Astrocyte (in vitro differentiated cells and primary cell): ENCODE results near the gene EBI3. TPM values are rescaled to one million over a fixed set of nuclear protein-coding genes. Genes with fewer than 3 reads are reported as not detected.

Experiments
- DNase-seq: peaks from one replicate; pipeline ENCODE4 v3.0.0-alpha.2; 2010; ENCODE audit warnings: low read depth
- FAIRE-seq: peaks from 2 replicates; lab custom pipeline; 2011; peaks lifted over from hg19 to GRCh38; lab: Jason Lieb, UNC
- H2AFZ ChIP-seq: 2 replicates; pipeline ENCODE4 v1.6.0; 2012; ENCODE audit warnings: low read depth, low read length, inconsistent platforms
- H3K27ac ChIP-seq: 2 replicates; pipeline ENCODE4 v1.5.1; 2011; ENCODE audit warnings: low read depth, low read length, inconsistent platforms
- H3K27me3 ChIP-seq: 2 replicates; pipeline ENCODE4 v1.6.0; 2011; ENCODE audit warnings: low read length, inconsistent platforms; ENCODE audit not compliant: insufficient read depth
- H3K36me3 ChIP-seq: 2 replicates; pipeline ENCODE4 v1.5.1; 2011; ENCODE audit warnings: low read length, inconsistent platforms; ENCODE audit not compliant: insufficient read depth
- H3K4me1 ChIP-seq: 2 replicates; pipeline ENCODE4 v1.5.1; 2011; ENCODE audit warnings: low read length, inconsistent platforms; ENCODE audit not compliant: insufficient read depth
- H3K4me2 ChIP-seq: 2 replicates; pipeline ENCODE4 v1.6.0; 2012; ENCODE audit warnings: low read length, inconsistent platforms
- H3K4me3 ChIP-seq: 2 replicates; pipeline ENCODE4 v1.5.1; 2011; ENCODE audit warnings: low read depth, mild to moderate bottlenecking, low read length, inconsistent platforms; ENCODE audit not compliant: insufficient read depth
- H3K79me2 ChIP-seq: 2 replicates; pipeline ENCODE4 v1.6.0; 2012; ENCODE audit warnings: mild to moderate bottlenecking, low read length, inconsistent platforms; ENCODE audit not compliant: insufficient read depth
- H3K9ac ChIP-seq: 2 replicates; pipeline ENCODE4 v1.6.0; 2012; ENCODE audit warnings: mild to moderate bottlenecking, low read length, inconsistent platforms
- H3K9me3 ChIP-seq: 2 replicates; pipeline ENCODE4 v1.5.1; 2012; ENCODE audit warnings: low read depth, mild to moderate bottlenecking, low read length, inconsistent platforms; ENCODE audit not compliant: insufficient read depth
- H4K20me1 ChIP-seq: 2 replicates; pipeline ENCODE4 v1.6.0; 2012; ENCODE audit warnings: low read length, inconsistent platforms; ENCODE audit not compliant: insufficient read depth
- H3K27ac Mint-ChIP-seq: one replicate; pipeline ENCODE4 v1.8.0; 2021; ENCODE audit warnings: mild to moderate bottlenecking, mixed read lengths; ENCODE audit not compliant: unreplicated experiment
- H3K27me3 Mint-ChIP-seq: one replicate; pipeline ENCODE4 v1.8.0; 2021; ENCODE audit warnings: low read depth, mixed read lengths; ENCODE audit not compliant: unreplicated experiment
- H3K36me3 Mint-ChIP-seq: one replicate; pipeline ENCODE4 v1.8.0; 2021; ENCODE audit warnings: low read depth, mixed read lengths; ENCODE audit not compliant: unreplicated experiment
- H3K4me1 Mint-ChIP-seq: one replicate; pipeline ENCODE4 v1.8.0; 2021; ENCODE audit warnings: low read depth, mixed read lengths; ENCODE audit not compliant: unreplicated experiment
- H3K4me3 Mint-ChIP-seq: one replicate; pipeline ENCODE4 v1.8.0; 2021; ENCODE audit warnings: mild to moderate bottlenecking, moderate library complexity, mixed read lengths; ENCODE audit not compliant: unreplicated experiment
- H3K9me3 Mint-ChIP-seq: one replicate; pipeline ENCODE4 v1.8.0; 2021; ENCODE audit warnings: mild to moderate bottlenecking, mixed read lengths; ENCODE audit not compliant: unreplicated experiment
- CTCF ChIP-seq: IDR thresholded peaks from 2 replicates; pipeline ENCODE4 v1.5.1; 2011; ENCODE audit warnings: low read depth, mild to moderate bottlenecking, inconsistent platforms, low read length, moderate library complexity; ENCODE audit not compliant: insufficient read depth
- EZH2 ChIP-seq: IDR thresholded peaks from 2 replicates; pipeline ENCODE4 v1.6.1; 2012; ENCODE audit warnings: mild to moderate bottlenecking, low read length, inconsistent platforms; ENCODE audit not compliant: insufficient read depth
- total RNA-seq: library from RNA; stranded (reverse); gene quantifications from 2 replicates; pipeline ENCODE4 v1.2.1, GENCODE V29; 2021

EBI3 gene
- total RNA-seq, 1 donor from 2014 or later: 5.4 TPM

GRCh38 chr19:4196009-4196408, 33.3 kb upstream of the EBI3 start:
- DNase-seq: no peak
- Histone ChIP-seq H4K20me1 (peaks cover 5% of the 10 kb centered on the region), H3K4me3 (no peak overlapping the region), H3K4me2 (no peak overlapping the region), H3K27ac (no peak overlapping the region), H3K27me3 (peaks cover 28% of the 10 kb centered on the region), H3K79me2 (no peaks in the 10 kb centered on the region), H3K36me3 (no peaks in the 10 kb centered on the region), H3K9me3 (no peaks in the 10 kb centered on the region), H3K4me1 (no peaks in the 10 kb centered on the region), H2AFZ (no peak overlapping the region), H3K9ac (no peak overlapping the region)
- no peak overlapping the region for H3K4me3 Mint-ChIP-seq
- peaks cover 5% of the 10 kb centered on the region for H3K4me1 Mint-ChIP-seq
- no peak overlapping the region for H3K27ac Mint-ChIP-seq
- peaks cover 54% of the 10 kb centered on the region for H3K27me3 Mint-ChIP-seq
- peaks cover 8% of the 10 kb centered on the region for H3K9me3 Mint-ChIP-seq
- H3K36me3 Mint-ChIP-seq: peaks cover 5% of the 10 kb centered on the region
- no peak for TF ChIP-seq EZH2
- TF ChIP-seq CTCF: no peak
- FAIRE-seq: no peak

- Histone ChIP-seq H3K36me3 (no peaks in the 10 kb centered on the region), H3K27ac (no peak overlapping the region), H3K27me3 (peaks cover 31% of the 10 kb centered on the region), H2AFZ (no peak overlapping the region), H3K9ac (no peak overlapping the region), H3K9me3 (no peaks in the 10 kb centered on the region), H3K79me2 (no peaks in the 10 kb centered on the region), H3K4me1 (no peaks in the 10 kb centered on the region), H3K4me2 (no peak overlapping the region), H4K20me1 (peaks cover 5% of the 10 kb centered on the region), H3K4me3 (no peak overlapping the region)
- H3K27me3 Mint-ChIP-seq: peaks cover 60% of the 10 kb centered on the region
- peaks cover 5% of the 10 kb centered on the region for H3K36me3 Mint-ChIP-seq
- peaks cover 8% of the 10 kb centered on the region for H3K9me3 Mint-ChIP-seq
- no peak overlapping the region for H3K27ac Mint-ChIP-seq
- H3K4me3 Mint-ChIP-seq: no peak overlapping the region
- no peak for FAIRE-seq
- DNase-seq: no peak
- H3K4me1 Mint-ChIP-seq: peaks cover 5% of the 10 kb centered on the region
- TF ChIP-seq CTCF (no peak), EZH2 (no peak)
Observed at GRCh38 chr19:4196587-4197148, 32.7 kb upstream of the EBI3 start.

GRCh38 chr19:4197228-4197624, 32.1 kb upstream of the EBI3 start:
- peaks cover 5% of the 10 kb centered on the region for H3K4me1 Mint-ChIP-seq
- Histone ChIP-seq H3K79me2 (no peaks in the 10 kb centered on the region), H3K4me2 (no peak overlapping the region), H2AFZ (no peak overlapping the region), H3K27me3 (peaks cover 31% of the 10 kb centered on the region), H3K9ac (no peak overlapping the region), H3K4me1 (no peaks in the 10 kb centered on the region), H3K9me3 (no peaks in the 10 kb centered on the region), H3K4me3 (no peak overlapping the region), H3K36me3 (no peaks in the 10 kb centered on the region), H3K27ac (no peak overlapping the region), H4K20me1 (peaks cover 5% of the 10 kb centered on the region)
- H3K9me3 Mint-ChIP-seq: peaks cover 8% of the 10 kb centered on the region
- H3K36me3 Mint-ChIP-seq: peaks cover 5% of the 10 kb centered on the region
- DNase-seq (no peak), FAIRE-seq (no peak)
- H3K27me3 Mint-ChIP-seq: peaks cover 64% of the 10 kb centered on the region
- TF ChIP-seq CTCF (no peak), EZH2 (no peak)
- peak overlapping the region; percentile 82 for H3K4me3 Mint-ChIP-seq
- H3K27ac Mint-ChIP-seq: peak overlapping the region; percentile 28
